ENCODE data around the gene RPE.

Gene RPE

DNA sequence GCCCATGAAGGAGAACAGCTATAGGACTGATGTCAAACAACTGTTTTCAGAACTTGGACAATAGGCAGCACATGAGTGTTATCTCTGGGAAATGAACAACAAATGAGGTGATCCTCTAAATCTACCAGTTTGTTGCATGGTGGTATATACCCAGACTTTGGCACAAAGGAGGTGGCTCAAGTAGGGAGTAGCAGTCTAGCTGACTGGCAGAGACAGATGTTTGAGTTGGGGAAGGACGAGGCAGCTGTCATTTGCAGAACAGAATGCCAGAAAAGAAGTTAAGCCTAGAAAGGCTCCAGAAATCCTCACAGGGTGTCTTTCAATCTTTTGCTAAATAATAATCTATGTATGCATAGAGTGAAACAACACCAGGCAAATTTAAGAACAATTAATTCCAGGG lies 47.4 kb downstream of the RPE start:
- TF ChIP-seq, protein P1, sequence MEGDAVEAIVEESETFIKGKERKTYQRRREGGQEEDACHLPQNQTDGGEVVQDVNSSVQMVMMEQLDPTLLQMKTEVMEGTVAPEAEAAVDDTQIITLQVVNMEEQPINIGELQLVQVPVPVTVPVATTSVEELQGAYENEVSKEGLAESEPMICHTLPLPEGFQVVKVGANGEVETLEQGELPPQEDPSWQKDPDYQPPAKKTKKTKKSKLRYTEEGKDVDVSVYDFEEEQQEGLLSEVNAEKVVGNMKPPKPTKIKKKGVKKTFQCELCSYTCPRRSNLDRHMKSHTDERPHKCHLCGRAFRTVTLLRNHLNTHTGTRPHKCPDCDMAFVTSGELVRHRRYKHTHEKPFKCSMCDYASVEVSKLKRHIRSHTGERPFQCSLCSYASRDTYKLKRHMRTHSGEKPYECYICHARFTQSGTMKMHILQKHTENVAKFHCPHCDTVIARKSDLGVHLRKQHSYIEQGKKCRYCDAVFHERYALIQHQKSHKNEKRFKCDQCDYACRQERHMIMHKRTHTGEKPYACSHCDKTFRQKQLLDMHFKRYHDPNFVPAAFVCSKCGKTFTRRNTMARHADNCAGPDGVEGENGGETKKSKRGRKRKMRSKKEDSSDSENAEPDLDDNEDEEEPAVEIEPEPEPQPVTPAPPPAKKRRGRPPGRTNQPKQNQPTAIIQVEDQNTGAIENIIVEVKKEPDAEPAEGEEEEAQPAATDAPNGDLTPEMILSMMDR (IDR thresholded peaks at IDR 0.05; ENCODE audit: insufficient read depth, low read length, missing control alignments), result no peak
- no peak overlapping the region for H3K4me3 ChIP-seq (ENCODE audit: low read depth, low read length)
- no peak for DNase-seq (ENCODE audit: low read depth, low spot score)
- ChIA-PET CTCF (interaction anchor here (0.9 to 1.4 kb wide), 2 partner anchors 41 to 146 kb away, joined by 3 read pairs; no protein-coding TSS in a partner anchor), POLR2A (interaction anchor here (0.6 kb wide), 1 partner anchor 125 kb away, joined by 4 read pairs; no protein-coding TSS in a partner anchor)

DNA sequence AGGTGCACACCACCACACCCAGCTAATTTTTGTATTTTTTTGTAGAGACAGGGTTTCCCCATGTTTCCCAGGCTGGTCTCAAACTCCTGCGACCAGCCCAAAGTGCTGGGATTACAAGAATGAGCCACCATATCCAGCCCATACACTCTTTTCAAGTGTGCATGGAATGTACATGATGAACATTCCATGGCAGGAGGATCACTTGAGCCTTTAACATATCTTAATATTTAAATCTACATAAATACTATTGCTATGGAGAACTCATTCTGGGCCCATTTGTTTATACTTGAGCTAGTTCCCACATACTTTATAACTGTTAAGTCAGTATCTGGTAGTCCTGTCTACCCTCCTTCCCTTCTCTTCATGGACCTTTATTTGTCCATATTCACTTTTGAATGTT lies 48.4 kb downstream of the RPE start:
- POLR2A ChIA-PET, result no interaction called here
- no peak overlapping the region for H3K4me3 ChIP-seq (ENCODE audit: low read depth, low read length)
- TF ChIP-seq, protein P1 (IDR thresholded peaks at IDR 0.05; ENCODE audit: insufficient read depth, low read length, missing control alignments), result no peak
- no peak for DNase-seq (ENCODE audit: low read depth, low spot score)
- CTCF ChIA-PET, result interaction anchor here (1.4 kb wide), 1 partner anchor 40 kb away, joined by 3 read pairs; no protein-coding TSS in a partner anchor

DNA sequence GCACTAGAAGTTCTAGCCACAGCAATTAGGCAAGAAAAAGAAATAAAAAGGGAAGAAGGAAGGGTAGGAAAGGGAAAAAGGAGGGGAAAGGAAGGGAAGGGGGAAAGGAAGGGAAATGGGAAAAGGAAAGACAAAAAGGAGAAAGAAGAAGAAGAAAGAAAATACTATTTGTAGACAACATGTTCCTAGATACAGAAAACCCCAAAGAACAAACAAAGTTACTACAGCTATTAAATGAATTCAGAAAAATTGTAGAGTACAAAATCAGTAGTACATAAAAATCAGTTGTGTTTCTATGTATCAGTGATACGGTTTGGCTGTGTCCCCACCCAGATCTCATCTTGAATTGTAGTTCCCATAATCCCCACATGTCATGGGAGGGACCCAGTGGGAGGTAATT lies 52.3 kb downstream of the RPE start:
- TF ChIP-seq, protein P1 (IDR thresholded peaks at IDR 0.05; ENCODE audit: insufficient read depth, low read length, missing control alignments), result no peak
- no peak for DNase-seq (ENCODE audit: low read depth, low spot score)
- POLR2A ChIA-PET, result no interaction called here
- H3K4me3 ChIP-seq (ENCODE audit: low read depth, low read length), result no peak overlapping the region
- CTCF ChIA-PET, result interaction anchor here (1.2 kb wide), 1 partner anchor 140 kb away, joined by 3 read pairs; no protein-coding TSS in a partner anchor

DNA sequence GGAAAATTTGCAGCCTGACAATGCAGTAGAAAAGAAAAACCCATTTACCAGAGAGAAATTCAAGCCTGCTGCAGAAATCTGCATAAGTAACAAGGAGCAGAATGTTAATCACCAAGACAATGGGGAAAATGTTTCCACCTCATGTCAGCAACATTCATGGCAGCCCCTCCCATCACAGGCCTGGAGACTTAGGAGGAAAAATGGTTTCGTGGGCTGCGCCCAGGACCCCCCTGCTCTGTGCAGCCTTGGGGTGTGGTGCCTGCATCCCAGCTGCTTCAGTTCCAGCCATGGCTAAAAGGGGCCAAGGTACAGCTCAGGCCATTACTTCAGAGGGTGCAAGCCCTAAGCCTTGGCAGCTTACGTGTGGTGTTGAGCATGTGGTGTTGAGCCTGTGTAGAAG lies 53.4 kb downstream of the RPE start:
- ChIA-PET CTCF (no interaction called here), POLR2A (no interaction called here)
- no peak for DNase-seq (ENCODE audit: low read depth, low spot score)
- no peak overlapping the region for H3K4me3 ChIP-seq (ENCODE audit: low read depth, low read length)
- TF ChIP-seq, protein P1 (IDR thresholded peaks at IDR 0.05; ENCODE audit: insufficient read depth, low read length, missing control alignments), result no peak

DNA sequence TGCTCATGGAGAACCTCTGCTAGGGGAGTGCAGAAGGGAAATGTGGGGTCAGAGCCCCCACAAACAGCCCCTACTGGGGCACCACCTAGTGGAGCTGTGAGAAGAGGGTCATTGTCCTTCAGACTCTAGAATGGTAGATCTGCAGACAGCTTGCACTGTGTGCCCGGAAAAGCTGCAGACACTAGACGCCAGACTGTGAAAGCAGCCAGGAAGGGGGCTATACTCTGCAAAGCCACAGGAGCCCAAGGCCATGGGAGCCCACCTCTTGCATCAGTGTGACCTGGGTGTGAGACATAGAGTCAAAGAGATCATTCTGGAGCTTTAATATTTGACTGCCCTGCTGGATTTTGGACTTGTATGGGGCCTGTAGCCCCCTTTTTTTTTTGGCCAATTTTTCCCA lies 60.9 kb downstream of the RPE start:
- ChIA-PET POLR2A (no interaction called here), CTCF (interaction anchor here (1.9 kb wide), 1 partner anchor 132 kb away, joined by 9 read pairs; no protein-coding TSS in a partner anchor)
- TF ChIP-seq, protein P1 (IDR thresholded peaks at IDR 0.05; ENCODE audit: insufficient read depth, low read length, missing control alignments), result no peak
- no peak overlapping the region for H3K4me3 ChIP-seq (ENCODE audit: low read depth, low read length)
- DNase-seq (ENCODE audit: low read depth, low spot score), result no peak
